Measurements from ENCODE around the gene CRTC3.
"Not testable (repeated sequence)": the region's sequence is repeated elsewhere in the genome, so short reads cannot be mapped to it uniquely, and the experiment has no call there.

Gene CRTC3

GRCh38 chr15:90529371-90530249 lies at the start of gene CRTC3:
Gene CRTC3, plus strand, starts transcription at chr15:90529923. Its CDS starts 149 bp downstream, at chr15:90530072.
- peak; percentile 80 for DNase-seq

- no peak for DNase-seq
These were observed 48.7 kb upstream of the CRTC3 start for GRCh38 chr15:90481023-90481422.

GRCh38 chr15:90482124-90483011 lies 47.4 kb upstream of the CRTC3 start:
- DNase-seq = peak; percentile 84

GRCh38 chr15:90483012-90483307 lies 46.8 kb upstream of the CRTC3 start:
- no peak for DNase-seq

GRCh38 chr15:90483637-90484036 lies 46.1 kb upstream of the CRTC3 start:
- no peak for DNase-seq

- no peak for DNase-seq
These were observed 42.5 kb upstream of the CRTC3 start for GRCh38 chr15:90487186-90487585.

GRCh38 chr15:90489514-90489913 lies 40.2 kb upstream of the CRTC3 start:
- DNase-seq = no peak

- DNase-seq = no peak
These were observed 39.8 kb upstream of the CRTC3 start for GRCh38 chr15:90489944-90490343.

GRCh38 chr15:90493647-90494046 lies 36.1 kb upstream of the CRTC3 start:
- DNase-seq = no peak

- DNase-seq = no peak
These were observed 34.7 kb upstream of the CRTC3 start for GRCh38 chr15:90495067-90495466.

- no peak for DNase-seq
These were observed 32.9 kb upstream of the CRTC3 start for GRCh38 chr15:90496791-90497190.

GRCh38 chr15:90497376-90497775 lies 32.3 kb upstream of the CRTC3 start:
- no peak for DNase-seq

GRCh38 chr15:90497912-90498311 lies 31.8 kb upstream of the CRTC3 start:
- no peak for DNase-seq

GRCh38 chr15:90500171-90500570 lies 29.6 kb upstream of the CRTC3 start:
- DNase-seq = no peak

GRCh38 chr15:90501898-90502297 lies 27.8 kb upstream of the CRTC3 start:
- DNase-seq = no peak

- DNase-seq = not testable (repeated sequence)
These were observed 18.9 kb upstream of the CRTC3 start for GRCh38 chr15:90510781-90511180.

- not testable (repeated sequence) for DNase-seq
These were observed 18.5 kb upstream of the CRTC3 start for GRCh38 chr15:90511211-90511618.

- DNase-seq = no peak
These were observed 17.4 kb upstream of the CRTC3 start for GRCh38 chr15:90512276-90512675.

- no peak for DNase-seq
These were observed 16.7 kb upstream of the CRTC3 start for GRCh38 chr15:90512981-90513380.

- no peak for DNase-seq
These were observed 16.3 kb upstream of the CRTC3 start for GRCh38 chr15:90513448-90513847.

GRCh38 chr15:90513893-90514292 lies 15.8 kb upstream of the CRTC3 start:
- not testable (repeated sequence) for DNase-seq

- no peak for DNase-seq
These were observed 10.0 kb upstream of the CRTC3 start for GRCh38 chr15:90519688-90520087.

GRCh38 chr15:90520365-90520764 lies 9.4 kb upstream of the CRTC3 start:
- DNase-seq = no peak

- DNase-seq = no peak
These were observed 6.3 kb upstream of the CRTC3 start for GRCh38 chr15:90523373-90523772.

All from eye (tissue), 1 donor.